Measurements from ENCODE around the gene SLC38A9. TPM values are rescaled to one million over a fixed set of nuclear protein-coding genes. Genes with fewer than 3 reads are reported as not detected.
"Not testable (repeated sequence)": the region's sequence is repeated elsewhere in the genome, so short reads cannot be mapped to it uniquely, and the experiment has no call there.

The SLC38A9 gene
- polyA plus RNA-seq, 5 donors = 19.9 to 41.0 (median 32.2) TPM

GRCh38 chr5:55711507-55712022 is 559 bp downstream of the SLC38A9 start:
- DNase-seq = no peak

GRCh38 chr5:55708732-55709131 is 3.4 kb downstream of the SLC38A9 start:
- no peak for DNase-seq

- DNase-seq = no peak
These were observed 5.9 kb downstream of the SLC38A9 start for GRCh38 chr5:55706230-55706629.

GRCh38 chr5:55702598-55703345 is 9.4 kb downstream of the SLC38A9 start:
- DNase-seq = no peak

GRCh38 chr5:55701462-55702103 is 10.5 kb downstream of the SLC38A9 start:
- no peak for DNase-seq

- DNase-seq = no peak
These were observed 11.4 kb downstream of the SLC38A9 start for GRCh38 chr5:55700745-55701144.

- no peak for DNase-seq
These were observed 13.0 kb downstream of the SLC38A9 start for GRCh38 chr5:55699041-55699688.

- DNase-seq = not testable (repeated sequence)
These were observed 15.4 kb downstream of the SLC38A9 start for GRCh38 chr5:55696704-55697103.

- no peak for DNase-seq
These were observed 17.8 kb downstream of the SLC38A9 start for GRCh38 chr5:55694152-55694830.

- no peak for DNase-seq
These were observed 19.6 kb downstream of the SLC38A9 start for GRCh38 chr5:55692509-55692908.

- no peak for DNase-seq
These were observed 20.1 kb downstream of the SLC38A9 start for GRCh38 chr5:55692106-55692417.

- DNase-seq = peak; percentile 38 to 60
These were observed 20.6 kb downstream of the SLC38A9 start for GRCh38 chr5:55691265-55692105.

GRCh38 chr5:55682071-55682470 is 30.1 kb downstream of the SLC38A9 start:
- DNase-seq = no peak

GRCh38 chr5:55681301-55681700 is 30.8 kb downstream of the SLC38A9 start:
- no peak for DNase-seq

- DNase-seq = no peak
These were observed 31.8 kb downstream of the SLC38A9 start for GRCh38 chr5:55680353-55680752.

- DNase-seq = no peak
These were observed 32.6 kb downstream of the SLC38A9 start for GRCh38 chr5:55679556-55679955.

- no peak for DNase-seq
These were observed 37.0 kb downstream of the SLC38A9 start for GRCh38 chr5:55675119-55675518.

- DNase-seq = no peak
These were observed 37.8 kb downstream of the SLC38A9 start for GRCh38 chr5:55674340-55674739.

- DNase-seq = no peak
These were observed 39.6 kb downstream of the SLC38A9 start for GRCh38 chr5:55672477-55672911.

GRCh38 chr5:55671975-55672374 is 40.1 kb downstream of the SLC38A9 start:
- no peak for DNase-seq

GRCh38 chr5:55668356-55668755 is 43.8 kb downstream of the SLC38A9 start:
- no peak for DNase-seq

Data from right lung (tissue), 5 donors.